ENCODE data around the gene M1AP. TPM values are rescaled to one million over a fixed set of nuclear protein-coding genes. Genes with fewer than 3 reads are reported as not detected.

The M1AP gene
- total RNA-seq, 1 donor from 2014 or later, result 4.9 TPM

GRCh38 chr2:74559912-74560311, 88.2 kb downstream of the M1AP start:
- no peak overlapping the region for H3K4me3 ChIP-seq
- no peaks in the 10 kb centered on the region for H3K27me3 ChIP-seq
- DNase-seq (ENCODE audit: extremely low spot score in 2 of 2), result no peak
- TF ChIP-seq POLR2A (IDR thresholded peaks at IDR 0.05), result no peak
- no peak for TF ChIP-seq POLR2AphosphoS5 (IDR thresholded peaks at IDR 0.05; ENCODE audit: insufficient read depth in 1 of 2, low read depth in 1 of 2)
- TF ChIP-seq, protein P1, sequence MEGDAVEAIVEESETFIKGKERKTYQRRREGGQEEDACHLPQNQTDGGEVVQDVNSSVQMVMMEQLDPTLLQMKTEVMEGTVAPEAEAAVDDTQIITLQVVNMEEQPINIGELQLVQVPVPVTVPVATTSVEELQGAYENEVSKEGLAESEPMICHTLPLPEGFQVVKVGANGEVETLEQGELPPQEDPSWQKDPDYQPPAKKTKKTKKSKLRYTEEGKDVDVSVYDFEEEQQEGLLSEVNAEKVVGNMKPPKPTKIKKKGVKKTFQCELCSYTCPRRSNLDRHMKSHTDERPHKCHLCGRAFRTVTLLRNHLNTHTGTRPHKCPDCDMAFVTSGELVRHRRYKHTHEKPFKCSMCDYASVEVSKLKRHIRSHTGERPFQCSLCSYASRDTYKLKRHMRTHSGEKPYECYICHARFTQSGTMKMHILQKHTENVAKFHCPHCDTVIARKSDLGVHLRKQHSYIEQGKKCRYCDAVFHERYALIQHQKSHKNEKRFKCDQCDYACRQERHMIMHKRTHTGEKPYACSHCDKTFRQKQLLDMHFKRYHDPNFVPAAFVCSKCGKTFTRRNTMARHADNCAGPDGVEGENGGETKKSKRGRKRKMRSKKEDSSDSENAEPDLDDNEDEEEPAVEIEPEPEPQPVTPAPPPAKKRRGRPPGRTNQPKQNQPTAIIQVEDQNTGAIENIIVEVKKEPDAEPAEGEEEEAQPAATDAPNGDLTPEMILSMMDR (IDR thresholded peaks at IDR 0.05), result no peak
- H3K36me3 ChIP-seq, result no peaks in the 10 kb centered on the region
- H3K9me3 ChIP-seq, result no peaks in the 10 kb centered on the region
- intact Hi-C loops (cut with DNase I), result no loop called here
- H3K27ac ChIP-seq, result no peak overlapping the region
- H3K4me1 ChIP-seq, result peaks cover 11% of the 10 kb centered on the region

DNA sequence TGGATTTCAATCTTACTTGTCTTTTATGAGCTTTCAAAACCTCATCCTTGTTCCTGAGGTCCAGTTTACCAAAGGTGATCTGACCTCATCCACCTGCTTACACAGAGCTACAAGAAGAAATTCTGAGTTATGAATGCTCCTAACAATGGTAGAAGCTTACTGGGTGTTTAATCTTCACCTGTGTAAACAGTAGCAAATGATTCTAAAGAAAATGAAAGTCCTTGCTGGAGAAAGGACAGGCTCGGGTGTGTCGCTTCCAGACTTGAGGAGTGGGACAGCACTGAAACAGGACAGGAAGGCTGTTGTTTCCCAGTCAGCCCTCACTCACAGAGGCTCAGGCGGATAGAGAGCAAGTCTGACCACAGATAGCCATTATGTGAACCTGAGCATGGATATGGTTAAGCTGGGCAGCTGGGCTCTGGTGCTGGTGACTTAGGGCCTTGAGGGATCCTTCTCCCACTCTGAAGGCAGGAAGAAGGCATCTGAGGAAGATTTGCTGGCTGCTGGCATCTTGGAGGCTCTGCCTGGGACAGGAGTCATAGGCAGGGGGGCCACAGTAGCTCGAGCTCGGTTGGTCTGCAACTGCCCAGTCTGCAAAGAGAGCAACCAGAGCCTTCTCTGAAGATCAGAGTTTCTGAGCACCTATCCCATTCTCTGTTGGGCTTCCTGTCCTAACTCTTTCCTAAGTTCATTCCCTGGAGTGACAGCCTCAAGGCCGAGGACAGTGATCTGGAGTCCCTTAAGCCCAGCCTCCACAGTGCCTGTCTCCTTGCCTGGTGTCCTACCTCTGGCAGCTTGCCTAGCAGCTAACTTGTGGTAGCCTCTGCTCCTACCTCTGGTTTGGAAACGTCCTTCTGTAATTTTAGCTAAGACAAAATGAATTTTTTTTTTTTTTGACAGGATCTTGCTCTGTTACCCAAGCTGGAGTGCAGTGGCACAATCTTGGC, 89.6 kb downstream of the M1AP start:
- no peaks in the 10 kb centered on the region for H3K9me3 ChIP-seq
- intact Hi-C loops (cut with DNase I), result no loop called here
- no peaks in the 10 kb centered on the region for H3K36me3 ChIP-seq
- H3K4me3 ChIP-seq, result no peak overlapping the region
- H3K4me1 ChIP-seq, result peaks cover 13% of the 10 kb centered on the region
- no peaks in the 10 kb centered on the region for H3K27me3 ChIP-seq
- TF ChIP-seq, protein P1 (IDR thresholded peaks at IDR 0.05), result no peak
- TF ChIP-seq POLR2A (IDR thresholded peaks at IDR 0.05) (no peak), POLR2AphosphoS5 (IDR thresholded peaks at IDR 0.05; ENCODE audit: insufficient read depth in 1 of 2, low read depth in 1 of 2) (no peak)
- DNase-seq (ENCODE audit: extremely low spot score in 2 of 2), result no peak
- no peak overlapping the region for H3K27ac ChIP-seq

DNA sequence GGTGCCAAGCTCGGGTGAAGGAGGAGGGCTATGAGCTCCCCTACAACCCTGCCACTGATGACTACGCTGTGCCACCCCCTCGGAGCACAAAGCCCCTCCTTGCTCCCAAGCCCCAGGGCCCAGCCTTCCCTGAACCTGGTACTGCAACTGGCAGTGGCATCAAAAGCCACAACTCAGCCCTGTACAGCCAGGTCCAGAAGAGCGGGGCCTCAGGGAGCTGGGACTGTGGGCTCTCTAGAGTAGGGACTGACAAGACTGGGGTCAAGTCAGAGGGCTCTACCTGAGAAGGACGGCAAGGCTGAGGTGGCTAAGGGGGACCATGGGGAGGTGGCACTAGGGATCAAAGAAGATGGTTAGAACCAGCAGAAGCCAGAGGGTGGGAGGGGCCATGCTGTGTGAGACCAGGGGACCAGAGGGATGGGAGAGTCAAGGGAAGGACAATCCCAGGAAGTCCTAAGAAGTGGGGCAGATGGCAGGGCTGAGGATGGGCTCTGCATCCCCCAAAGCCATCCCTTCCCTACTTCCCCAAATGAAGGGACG, 91.2 kb downstream of the M1AP start:
- H3K36me3 ChIP-seq, result no peaks in the 10 kb centered on the region
- no peak overlapping the region for H3K4me3 ChIP-seq
- no peaks in the 10 kb centered on the region for H3K27me3 ChIP-seq
- peaks cover 29% of the 10 kb centered on the region for H3K4me1 ChIP-seq
- no peak for DNase-seq (ENCODE audit: extremely low spot score in 2 of 2)
- H3K27ac ChIP-seq, result no peak overlapping the region
- intact Hi-C loops (cut with DNase I), result no loop called here
- TF ChIP-seq POLR2AphosphoS5 (IDR thresholded peaks at IDR 0.05; ENCODE audit: insufficient read depth in 1 of 2, low read depth in 1 of 2) (no peak), POLR2A (IDR thresholded peaks at IDR 0.05) (no peak)
- TF ChIP-seq, protein P1 (IDR thresholded peaks at IDR 0.05), result no peak
- no peaks in the 10 kb centered on the region for H3K9me3 ChIP-seq

DNA sequence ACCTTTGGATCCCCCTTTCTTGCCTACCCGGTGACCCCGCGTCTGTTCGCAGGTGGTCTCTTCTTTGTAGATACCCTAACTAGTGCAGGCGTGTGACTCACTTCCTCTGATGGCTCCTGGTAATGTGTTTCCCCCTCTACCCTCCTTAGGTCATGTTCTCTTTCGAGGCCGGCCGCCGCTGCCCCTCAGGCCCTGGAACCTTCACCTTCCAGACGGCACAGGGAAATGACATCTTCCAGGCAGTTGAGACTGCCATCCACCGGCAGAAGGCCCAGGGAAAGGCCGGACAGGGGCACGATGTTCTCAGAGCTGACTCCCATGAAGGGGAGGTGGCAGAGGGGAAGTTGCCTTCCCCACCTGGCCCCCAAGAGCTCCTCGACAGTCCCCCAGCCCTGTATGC, 92.0 kb downstream of the M1AP start:
- H3K27me3 ChIP-seq, result no peaks in the 10 kb centered on the region
- H3K4me3 ChIP-seq, result no peak overlapping the region

More for the DNA sequence above, 92.0 kb downstream of the M1AP start:
- Histone ChIP-seq H3K4me1 (peaks cover 29% of the 10 kb centered on the region), H3K9me3 (no peaks in the 10 kb centered on the region), H3K36me3 (no peaks in the 10 kb centered on the region), H3K27ac (no peak overlapping the region)
- DNase-seq (ENCODE audit: extremely low spot score in 2 of 2), result no peak
- intact Hi-C loops (cut with DNase I), result no loop called here
- TF ChIP-seq, protein P1 (IDR thresholded peaks at IDR 0.05), result no peak
